Neural progenitor cell (in vitro differentiated cells): ENCODE data around the gene WDR81.

ENCODE experiments used
- EZH2 ChIP-seq: fragments of 200-600 bp; sonication (generic); IDR thresholded peaks from 2 replicates; pipeline ENCODE4 v1.6.1; 2017; ENCODE audit warnings: antibody characterized with exemption, mild to moderate bottlenecking, moderate library complexity
- EZH2phosphoT487 ChIP-seq: fragments of 200-600 bp; sonication (generic); IDR thresholded peaks from 2 replicates; pipeline ENCODE4 v1.6.1; 2017; ENCODE audit warnings: antibody characterized with exemption

- no peak for TF ChIP-seq EZH2phosphoT487
- no peak for TF ChIP-seq EZH2
Observed at GRCh38 chr17:1736348-1737281, 12.1 kb downstream of the WDR81 start.
